CD14-positive monocyte (primary cell): Measurements from ENCODE around the gene RAET1E. TPM values are rescaled to one million over a fixed set of nuclear protein-coding genes. Genes with fewer than 3 reads are reported as not detected.

Experiments
- DNase-seq, 3 donors: peaks; one replicate each; pipeline ENCODE4 v3.0.0-alpha.2; 2011 to 2022
- H2AFZ ChIP-seq: 2 replicates; pipeline ENCODE4 v1.6.0; 2012; ENCODE audit warnings: mild to moderate bottlenecking, low read depth, low read length, inconsistent platforms; ENCODE audit not compliant: insufficient read depth, poor library complexity, severe bottlenecking
- H3K27ac ChIP-seq, 2 donors: 1 replicate in 1 of 2; 2 replicates in 1 of 2; pipeline ENCODE4 v1.5.1; 2012 to 2013; ENCODE audit warnings: low read length in 2 of 2, control low read depth in 1 of 2, inconsistent platforms in 1 of 2, low read depth in 1 of 2, mild to moderate bottlenecking in 1 of 2
- H3K27me3 ChIP-seq, 2 donors: one replicate each; pipeline versions ENCODE4 v1.6.0 to v1.6.1; 2011 to 2013; ENCODE audit warnings: low read length in 2 of 2; ENCODE audit not compliant: control insufficient read depth in 2 of 2, insufficient read depth in 2 of 2
- H3K36me3 ChIP-seq, 2 donors: replicated peaks in 1 of 2; 1 replicate in 1 of 2; 2 replicates in 1 of 2; pipeline versions ENCODE4 v1.5.1 to v1.6.1; 2012 to 2013; ENCODE audit warnings: low read length in 2 of 2, control low read depth in 1 of 2, inconsistent platforms in 1 of 2, mild to moderate bottlenecking in 1 of 2; ENCODE audit not compliant: insufficient read depth in 2 of 2, control insufficient read depth in 1 of 2
- H3K4me1 ChIP-seq, 2 donors: 1 replicate in 1 of 2; 2 replicates in 1 of 2; pipeline versions ENCODE4 v1.5.1 to v1.6.1; 2012 to 2013; ENCODE audit warnings: low read length in 2 of 2, control low read depth in 1 of 2, inconsistent platforms in 1 of 2, mild to moderate bottlenecking in 1 of 2, moderate library complexity in 1 of 2; ENCODE audit not compliant: insufficient read depth in 2 of 2, control insufficient read depth in 1 of 2
- H3K4me2 ChIP-seq: replicated peaks from 2 replicates; pipeline ENCODE3; 2012; ENCODE audit warnings: low read length, moderate library complexity, mild to moderate bottlenecking; ENCODE audit not compliant: poor library complexity, severe bottlenecking; ENCODE audit errors: extremely low read depth
- H3K4me3 ChIP-seq, 3 experiments: fragments of 200-600 bp in 1 of 3; sonication (generic) in 1 of 3; replicated peaks in 1 of 3; 1 replicate in 2 of 3; 2 replicates in 1 of 3; pipeline ENCODE4 v1.5.1; 2011 to 2013; ENCODE audit warnings: low read length in 3 of 3, mild to moderate bottlenecking in 3 of 3, control low read depth in 2 of 3, low read depth in 2 of 3, inconsistent platforms in 1 of 3, moderate library complexity in 1 of 3
- H3K79me2 ChIP-seq: 2 replicates; pipeline ENCODE4 v1.6.0; 2012; ENCODE audit warnings: mild to moderate bottlenecking, control low read depth, inconsistent platforms, low read length, moderate library complexity; ENCODE audit not compliant: insufficient read depth
- H3K9ac ChIP-seq: 2 replicates; pipeline ENCODE4 v1.6.0; 2017; ENCODE audit warnings: low read length, mild to moderate bottlenecking; ENCODE audit not compliant: insufficient read depth, poor library complexity, severe bottlenecking
- H3K9me3 ChIP-seq, 2 donors: replicated peaks in 1 of 2; 1 replicate in 1 of 2; 2 replicates in 1 of 2; pipeline versions ENCODE4 v1.5.1 to v1.6.1; 2012 to 2013; ENCODE audit warnings: low read length in 2 of 2, control low read depth in 1 of 2; ENCODE audit not compliant: control insufficient read depth in 1 of 2, insufficient read depth in 1 of 2
- H4K20me1 ChIP-seq: 2 replicates; pipeline ENCODE4 v1.6.0; 2012; ENCODE audit warnings: mild to moderate bottlenecking, low read length, control low read depth, moderate library complexity; ENCODE audit not compliant: insufficient read depth
- H3K27ac Mint-ChIP-seq, 7 donors: one replicate each; pipeline ENCODE4 v1.8.0; 2020; ENCODE audit warnings: mild to moderate bottlenecking in 7 of 7, mixed read lengths in 7 of 7, moderate library complexity in 6 of 7, inconsistent platforms in 2 of 7
- H3K27me3 Mint-ChIP-seq, 3 donors: one replicate each; pipeline ENCODE4 v1.8.0; 2021 to 2022; ENCODE audit warnings: low read depth in 3 of 3, mild to moderate bottlenecking in 3 of 3, mixed read lengths in 3 of 3, moderate library complexity in 3 of 3, inconsistent platforms in 1 of 3
- H3K36me3 Mint-ChIP-seq, 2 donors: one replicate each; pipeline ENCODE4 v1.8.0; 2020; ENCODE audit warnings: mixed read lengths in 2 of 2, inconsistent platforms in 1 of 2, mild to moderate bottlenecking in 1 of 2
- H3K4me1 Mint-ChIP-seq: one replicate; pipeline ENCODE4 v1.8.0; 2020; ENCODE audit warnings: mild to moderate bottlenecking, mixed read lengths
- H3K4me3 Mint-ChIP-seq, 2 donors: one replicate each; pipeline ENCODE4 v1.8.0; 2020; ENCODE audit warnings: mild to moderate bottlenecking in 2 of 2, mixed read lengths in 2 of 2, moderate library complexity in 1 of 2
- H3K9me3 Mint-ChIP-seq, 7 donors: one replicate each; pipeline ENCODE4 v1.8.0; 2020 to 2022; ENCODE audit warnings: mixed read lengths in 7 of 7, mild to moderate bottlenecking in 6 of 7, moderate library complexity in 6 of 7, inconsistent platforms in 2 of 7
- WGBS: methylation state at CpG from one replicate; pipeline ENCODE4 v1.1.5; 2013; ENCODE audit warnings: missing lambda C conversion rate; ENCODE audit not compliant: insufficient coverage; 5-methylcytosine and 5-hydroxymethylcytosine counted together
- intact Hi-C, 2 donors: fragments of 100-400 bp; cut with micrococcal nuclease; formaldehyde crosslinking; loops; one replicate each; pipeline versions ENCODE4 v1.15.0 to v1.15.1; 2023
- polyA plus RNA-seq, 3 donors: library from polyadenylated mRNA; depleted of rRNA in 1 of 3; unstranded in 2 of 3; stranded (reverse) in 1 of 3; fragments of 300-500 nt in 2 of 3; fragments of >200 nt in 1 of 3; fragmentation: Illumina TruSeq in 2 of 3; gene quantifications; 1 replicate in 2 of 3; 2 replicates in 1 of 3; pipeline ENCODE4 v1.2.3, GENCODE V29; 2012 to 2021
- TF ChIP-seq, protein P1 (sequence below): fragments of 200-600 bp; IDR thresholded peaks from one replicate; pipeline ENCODE4 v1.8.0; 2022; ENCODE audit warnings: antibody characterized with exemption, mild to moderate bottlenecking

RAET1E gene
- polyA plus RNA-seq, 3 donors: not detected

DNA sequence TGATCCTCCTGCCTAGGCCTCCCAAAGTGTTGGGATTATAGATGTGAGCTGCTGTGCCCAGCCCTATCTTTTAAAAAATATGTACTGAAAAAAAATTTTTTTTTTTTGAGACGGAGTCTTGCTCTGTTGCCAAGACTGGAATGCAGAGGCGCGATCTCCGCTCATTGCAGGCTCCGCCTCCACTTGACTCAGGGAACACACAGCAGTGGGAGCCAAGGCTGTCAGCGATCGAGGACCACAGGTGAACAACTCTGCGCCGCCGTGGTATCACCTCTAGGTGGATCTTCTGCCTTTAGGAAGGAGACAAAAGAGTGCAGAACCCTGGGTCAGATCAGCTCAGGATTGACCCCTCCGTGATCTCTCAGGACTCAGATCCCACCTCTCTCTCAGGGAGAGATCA lies 13.7 kb downstream of the RAET1E start:
- no peaks in the 10 kb centered on the region for H3K9me3 ChIP-seq
- Mint-ChIP-seq H3K27me3 (peaks cover 4 to 13% (median 8%) of the 10 kb centered on the region in 3 donors), H3K4me1 (peaks cover 4% of the 10 kb centered on the region), H3K4me3 (no peak overlapping the region), H3K27ac (no peak overlapping the region), H3K9me3 (peaks cover 0 to 2% (median 0%) of the 10 kb centered on the region in 7 donors), H3K36me3 (no peaks in the 10 kb centered on the region)
- no peak for DNase-seq
- no peak overlapping the region for H3K4me3 ChIP-seq
- TF ChIP-seq, protein P1, sequence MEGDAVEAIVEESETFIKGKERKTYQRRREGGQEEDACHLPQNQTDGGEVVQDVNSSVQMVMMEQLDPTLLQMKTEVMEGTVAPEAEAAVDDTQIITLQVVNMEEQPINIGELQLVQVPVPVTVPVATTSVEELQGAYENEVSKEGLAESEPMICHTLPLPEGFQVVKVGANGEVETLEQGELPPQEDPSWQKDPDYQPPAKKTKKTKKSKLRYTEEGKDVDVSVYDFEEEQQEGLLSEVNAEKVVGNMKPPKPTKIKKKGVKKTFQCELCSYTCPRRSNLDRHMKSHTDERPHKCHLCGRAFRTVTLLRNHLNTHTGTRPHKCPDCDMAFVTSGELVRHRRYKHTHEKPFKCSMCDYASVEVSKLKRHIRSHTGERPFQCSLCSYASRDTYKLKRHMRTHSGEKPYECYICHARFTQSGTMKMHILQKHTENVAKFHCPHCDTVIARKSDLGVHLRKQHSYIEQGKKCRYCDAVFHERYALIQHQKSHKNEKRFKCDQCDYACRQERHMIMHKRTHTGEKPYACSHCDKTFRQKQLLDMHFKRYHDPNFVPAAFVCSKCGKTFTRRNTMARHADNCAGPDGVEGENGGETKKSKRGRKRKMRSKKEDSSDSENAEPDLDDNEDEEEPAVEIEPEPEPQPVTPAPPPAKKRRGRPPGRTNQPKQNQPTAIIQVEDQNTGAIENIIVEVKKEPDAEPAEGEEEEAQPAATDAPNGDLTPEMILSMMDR: no peak
- no peaks in the 10 kb centered on the region for H4K20me1 ChIP-seq
- H3K4me2 ChIP-seq: no peak overlapping the region
- no peak overlapping the region for H3K9ac ChIP-seq
- no peak overlapping the region for H3K27ac ChIP-seq
- 86% methylated on average over 11 of the region's 11 CpGs for WGBS
- intact Hi-C loops: no loop called here
- no peaks in the 10 kb centered on the region for H3K4me1 ChIP-seq
- H3K79me2 ChIP-seq: no peaks in the 10 kb centered on the region
- no peaks in the 10 kb centered on the region for H3K27me3 ChIP-seq
- H3K36me3 ChIP-seq: no peaks in the 10 kb centered on the region
- no peak overlapping the region for H2AFZ ChIP-seq

DNA sequence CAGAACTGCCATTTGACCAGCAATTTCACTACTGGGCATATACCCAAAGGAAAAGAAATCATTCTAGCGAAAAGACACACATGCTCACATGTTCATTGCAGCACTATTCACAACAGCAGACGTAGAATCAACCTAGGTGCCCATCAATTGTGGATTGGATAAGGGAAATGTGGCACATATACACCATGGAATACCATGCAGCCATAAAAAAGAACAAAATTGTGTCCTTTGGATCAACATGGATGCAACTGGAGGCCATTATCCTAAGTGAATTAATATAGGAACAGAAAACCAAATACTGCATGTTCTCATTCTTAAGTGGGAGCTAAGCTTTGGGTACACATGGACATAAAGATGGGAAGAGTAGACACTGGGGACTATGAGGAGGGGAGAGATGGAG lies 16.1 kb downstream of the RAET1E start:
- Histone ChIP-seq H3K4me1 (no peaks in the 10 kb centered on the region), H3K4me3 (no peak overlapping the region), H3K27me3 (peaks cover 0 to 5% of the 10 kb centered on the region in 2 donors), H3K4me2 (no peak overlapping the region), H3K79me2 (no peaks in the 10 kb centered on the region), H3K9me3 (no peaks in the 10 kb centered on the region), H3K27ac (no peak overlapping the region), H3K9ac (no peak overlapping the region), H3K36me3 (no peaks in the 10 kb centered on the region), H4K20me1 (no peaks in the 10 kb centered on the region), H2AFZ (no peak overlapping the region)
- no peaks in the 10 kb centered on the region for H3K4me1 Mint-ChIP-seq
- DNase-seq: no peak
- H3K27me3 Mint-ChIP-seq: peaks cover 8 to 22% (median 16%) of the 10 kb centered on the region in 3 donors
- WGBS: no CpG with 5 or more reads among the region's 2 CpGs
- no peaks in the 10 kb centered on the region for H3K36me3 Mint-ChIP-seq
- no peak overlapping the region for H3K27ac Mint-ChIP-seq
- intact Hi-C loops: no loop called here
- peaks cover 0 to 4% (median 0%) of the 10 kb centered on the region in 7 donors for H3K9me3 Mint-ChIP-seq
- H3K4me3 Mint-ChIP-seq: no peak overlapping the region
- TF ChIP-seq, protein P1: no peak
